ENCODE measurements around the gene PARD6B. TPM values are rescaled to one million over a fixed set of nuclear protein-coding genes. Genes with fewer than 3 reads are reported as not detected.

The PARD6B gene
- total and polyA plus RNA-seq, 2 experiments from 2014 or later, result 10.2 to 20.0 TPM

DNA sequence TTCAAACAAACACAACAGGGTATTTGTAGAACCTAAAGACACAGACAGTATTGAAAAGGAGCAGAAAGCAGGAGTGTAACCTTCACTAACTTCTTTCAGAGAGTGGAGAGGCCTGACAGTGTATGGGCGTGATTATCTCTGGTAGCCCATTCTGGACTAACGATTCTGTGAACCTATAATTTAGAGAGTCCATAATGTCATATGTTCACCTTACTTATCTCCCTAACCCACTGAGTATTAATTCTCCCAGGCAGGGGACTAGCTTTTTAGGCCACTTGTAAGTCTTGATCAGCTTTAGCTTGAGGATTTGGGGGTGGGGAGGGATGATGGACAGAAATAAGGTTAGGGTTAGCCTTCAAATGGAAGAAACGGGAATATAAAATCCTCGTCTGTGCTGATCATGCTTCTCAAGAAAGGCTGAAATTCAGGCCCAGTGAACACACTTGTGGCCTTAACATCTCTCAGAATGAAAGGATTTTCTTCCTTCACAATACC, 2.8 kb upstream of the PARD6B start:
- no peaks in the 10 kb centered on the region for H3K36me3 ChIP-seq
- H3K4me3 ChIP-seq, result no peak overlapping the region
- peak overlapping the region; percentile 58 for H3K27ac ChIP-seq
- H3K27me3 ChIP-seq, result no peaks in the 10 kb centered on the region
- DNase-seq (ENCODE audit: low read depth in 1 of 2, low spot score in 1 of 2), result no peak
- peaks cover 51% of the 10 kb centered on the region for H3K4me1 ChIP-seq (ENCODE audit: low read depth)
- no peaks in the 10 kb centered on the region for H3K9me3 ChIP-seq (ENCODE audit: low read depth)
- TF ChIP-seq, protein P1, sequence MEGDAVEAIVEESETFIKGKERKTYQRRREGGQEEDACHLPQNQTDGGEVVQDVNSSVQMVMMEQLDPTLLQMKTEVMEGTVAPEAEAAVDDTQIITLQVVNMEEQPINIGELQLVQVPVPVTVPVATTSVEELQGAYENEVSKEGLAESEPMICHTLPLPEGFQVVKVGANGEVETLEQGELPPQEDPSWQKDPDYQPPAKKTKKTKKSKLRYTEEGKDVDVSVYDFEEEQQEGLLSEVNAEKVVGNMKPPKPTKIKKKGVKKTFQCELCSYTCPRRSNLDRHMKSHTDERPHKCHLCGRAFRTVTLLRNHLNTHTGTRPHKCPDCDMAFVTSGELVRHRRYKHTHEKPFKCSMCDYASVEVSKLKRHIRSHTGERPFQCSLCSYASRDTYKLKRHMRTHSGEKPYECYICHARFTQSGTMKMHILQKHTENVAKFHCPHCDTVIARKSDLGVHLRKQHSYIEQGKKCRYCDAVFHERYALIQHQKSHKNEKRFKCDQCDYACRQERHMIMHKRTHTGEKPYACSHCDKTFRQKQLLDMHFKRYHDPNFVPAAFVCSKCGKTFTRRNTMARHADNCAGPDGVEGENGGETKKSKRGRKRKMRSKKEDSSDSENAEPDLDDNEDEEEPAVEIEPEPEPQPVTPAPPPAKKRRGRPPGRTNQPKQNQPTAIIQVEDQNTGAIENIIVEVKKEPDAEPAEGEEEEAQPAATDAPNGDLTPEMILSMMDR (IDR thresholded peaks at IDR 0.05; ENCODE audit: low read depth, low read length), result no peak

DNA sequence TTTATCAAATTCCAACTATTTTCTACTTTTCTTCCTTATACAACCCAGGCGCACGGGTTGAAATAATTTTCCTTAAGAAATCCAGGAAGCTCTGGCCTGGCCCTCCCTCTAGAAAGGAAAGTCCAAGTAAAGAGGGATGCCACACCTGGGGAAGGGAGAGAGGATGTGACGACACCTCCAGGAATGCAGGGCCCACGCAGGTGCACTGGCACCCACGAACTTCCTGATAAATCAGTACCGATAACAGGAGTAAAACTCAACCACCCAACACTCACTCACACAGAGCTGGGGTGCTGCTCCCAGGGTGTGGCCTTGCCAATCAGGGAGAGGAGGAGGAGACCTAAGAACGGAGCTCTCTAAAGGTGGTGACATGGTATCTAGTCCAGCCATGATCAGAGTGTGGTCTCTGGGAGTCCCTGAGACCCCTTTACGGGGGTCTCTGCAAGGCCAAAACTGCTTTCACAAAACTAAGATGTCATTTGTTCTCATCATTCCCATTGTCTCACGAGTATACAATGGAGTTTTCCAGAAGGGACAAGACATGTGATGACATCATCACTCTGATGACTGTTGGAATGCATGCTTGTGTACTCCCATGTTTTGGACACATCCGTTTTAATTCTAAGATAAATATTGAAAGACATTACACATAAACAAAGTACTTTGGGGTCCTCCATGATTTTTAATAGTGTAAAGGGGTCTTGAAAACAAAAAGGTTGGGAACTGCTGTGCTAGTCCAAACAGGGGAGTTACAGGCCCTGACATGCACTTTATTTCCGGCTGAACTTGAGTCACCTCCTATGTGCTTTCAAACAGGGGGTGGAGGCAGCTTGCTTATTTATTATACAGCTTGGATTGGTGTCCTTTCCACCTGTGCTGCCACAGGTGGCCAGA, 2.2 kb upstream of the PARD6B start:
- Histone ChIP-seq H3K27ac (peak overlapping the region; percentile 87), H3K4me3 (no peak overlapping the region), H3K4me1 (ENCODE audit: low read depth) (peaks cover 54% of the 10 kb centered on the region), H3K36me3 (no peaks in the 10 kb centered on the region), H3K9me3 (ENCODE audit: low read depth) (no peaks in the 10 kb centered on the region), H3K27me3 (no peaks in the 10 kb centered on the region)
- TF ChIP-seq, protein P1 (IDR thresholded peaks at IDR 0.05; ENCODE audit: low read depth, low read length), result no peak
- DNase-seq (ENCODE audit: low read depth in 1 of 2, low spot score in 1 of 2), result no peak

DNA sequence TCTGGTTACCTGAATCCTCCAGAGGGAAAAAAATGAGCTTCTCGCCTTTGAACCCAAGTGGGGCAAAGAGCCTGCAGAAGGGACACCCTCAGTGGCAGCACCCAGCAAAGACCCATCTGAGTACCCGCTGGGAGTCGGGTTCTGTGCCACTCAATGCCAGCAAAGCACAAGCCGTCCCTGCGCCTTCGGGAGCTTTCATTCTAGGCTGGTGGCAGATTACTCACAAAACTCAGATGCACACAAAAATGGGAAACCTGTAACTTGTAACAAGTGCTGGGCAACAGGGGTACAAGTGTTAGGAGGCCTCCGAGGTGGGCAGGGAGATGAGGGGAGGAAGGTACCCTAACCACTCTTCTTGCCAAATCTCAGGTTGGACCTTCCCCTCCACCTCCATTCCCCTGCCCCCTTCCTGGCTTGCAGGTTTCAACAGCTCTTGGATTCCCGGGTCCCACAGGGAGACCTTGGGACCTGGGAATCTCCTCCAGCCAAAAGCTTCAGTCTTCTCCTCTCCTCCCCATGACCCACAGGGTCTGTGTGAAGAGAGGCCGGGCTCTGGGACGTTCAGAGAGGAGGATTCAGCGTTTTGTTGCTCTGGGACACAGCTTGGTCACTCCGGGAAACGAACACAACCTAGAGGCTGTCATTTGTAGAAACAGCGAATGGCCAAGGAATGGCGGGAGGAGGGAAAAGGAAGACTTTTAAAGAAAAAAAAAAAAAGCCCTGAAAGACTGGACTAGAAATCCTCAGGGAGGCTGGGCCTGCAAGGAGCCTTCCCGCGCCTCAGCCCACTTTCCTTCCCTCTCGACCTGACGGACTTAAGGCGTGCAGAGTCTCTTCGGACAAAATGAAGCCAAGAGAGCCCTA, 1.2 kb upstream of the PARD6B start:
- Histone ChIP-seq H3K9me3 (ENCODE audit: low read depth) (no peaks in the 10 kb centered on the region), H3K36me3 (no peaks in the 10 kb centered on the region), H3K27me3 (no peaks in the 10 kb centered on the region), H3K27ac (peak overlapping the region; percentile 87), H3K4me3 (peak overlapping the region; percentile 47), H3K4me1 (ENCODE audit: low read depth) (peaks cover 45% of the 10 kb centered on the region)
- TF ChIP-seq, protein P1 (IDR thresholded peaks at IDR 0.05; ENCODE audit: low read depth, low read length), result no peak
- peak; percentile 50 to 55 for DNase-seq (ENCODE audit: low read depth in 1 of 2, low spot score in 1 of 2)

DNA sequence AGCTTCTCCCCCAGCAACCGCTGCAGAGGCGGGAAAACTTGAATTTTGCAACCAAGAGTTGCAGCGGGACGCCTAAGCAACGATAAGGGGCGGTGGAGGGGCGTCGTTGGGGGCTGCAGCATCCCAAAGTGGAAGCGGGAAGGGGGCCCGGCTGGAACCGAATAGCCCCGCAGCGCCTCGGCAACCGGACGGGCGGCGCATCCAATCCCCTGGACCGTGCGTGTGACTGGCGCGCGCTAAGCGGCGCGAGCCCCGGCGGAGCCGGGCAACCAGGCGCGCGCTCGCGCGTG, 670 bp upstream of the PARD6B start:
- H3K9me3 ChIP-seq (ENCODE audit: low read depth), result no peaks in the 10 kb centered on the region
- TF ChIP-seq, protein P1 (IDR thresholded peaks at IDR 0.05; ENCODE audit: low read depth, low read length), result no peak
- H3K4me1 ChIP-seq (ENCODE audit: low read depth), result peaks cover 40% of the 10 kb centered on the region
- no peaks in the 10 kb centered on the region for H3K36me3 ChIP-seq
- peak overlapping the region; percentile 87 for H3K27ac ChIP-seq
- no peak for DNase-seq (ENCODE audit: low read depth in 1 of 2, low spot score in 1 of 2)
- H3K4me3 ChIP-seq, result peak overlapping the region; percentile 47
- no peaks in the 10 kb centered on the region for H3K27me3 ChIP-seq

DNA sequence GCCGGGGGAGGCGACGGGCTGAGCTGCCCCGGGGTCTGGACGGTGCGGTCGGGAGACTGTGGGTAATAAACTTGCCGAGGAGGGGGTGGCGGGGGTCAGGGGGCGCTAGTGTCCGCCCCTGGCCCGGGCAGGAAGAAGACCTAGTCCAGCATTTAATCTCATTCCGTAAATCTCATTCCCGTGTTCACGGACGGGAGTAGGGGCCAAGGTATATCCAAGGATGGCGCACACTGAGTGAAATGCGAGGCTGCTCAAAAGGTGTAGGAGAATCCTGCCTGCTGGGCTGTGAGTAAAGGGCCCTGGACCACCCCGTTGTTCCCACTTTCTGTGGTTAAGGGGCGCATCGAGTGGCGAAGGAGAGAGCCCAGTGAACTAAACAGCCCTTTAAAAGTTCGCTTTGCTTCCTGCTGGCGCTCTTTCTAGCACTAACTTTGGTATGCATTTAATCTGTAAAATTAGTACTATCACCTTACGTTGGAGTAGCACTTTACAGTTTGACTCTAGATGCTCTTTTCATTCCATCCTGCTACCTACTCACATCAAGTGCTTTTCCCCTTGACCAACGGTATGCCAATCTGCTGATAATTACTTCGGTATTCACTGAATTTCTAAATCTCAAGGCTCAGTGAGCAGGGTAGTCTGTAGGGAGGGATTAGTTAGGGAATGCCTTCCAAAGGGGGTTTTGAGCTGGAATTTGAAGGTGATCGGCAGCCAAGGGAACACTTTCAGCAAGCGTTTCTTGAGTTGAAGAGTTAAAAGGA, 730 bp downstream of the PARD6B start:
- peak in 1 of 2 donors; percentile 44 for DNase-seq (ENCODE audit: low read depth in 1 of 2, low spot score in 1 of 2)
- Histone ChIP-seq H3K4me1 (ENCODE audit: low read depth) (peaks cover 31% of the 10 kb centered on the region), H3K9me3 (ENCODE audit: low read depth) (no peaks in the 10 kb centered on the region), H3K27me3 (no peaks in the 10 kb centered on the region), H3K27ac (peak overlapping the region; percentile 95), H3K36me3 (no peaks in the 10 kb centered on the region), H3K4me3 (peak overlapping the region; percentile 67)
- TF ChIP-seq, protein P1 (IDR thresholded peaks at IDR 0.05; ENCODE audit: low read depth, low read length), result no peak
